ENCODE measurements around the gene APLF. TPM values are rescaled to one million over a fixed set of nuclear protein-coding genes. Genes with fewer than 3 reads are reported as not detected.
"Not testable (repeated sequence)": the region's sequence is repeated elsewhere in the genome, so short reads cannot be mapped to it uniquely, and the experiment has no call there.

APLF gene
- total RNA-seq, 1 donor from 2014 or later, result 6.4 TPM

DNA sequence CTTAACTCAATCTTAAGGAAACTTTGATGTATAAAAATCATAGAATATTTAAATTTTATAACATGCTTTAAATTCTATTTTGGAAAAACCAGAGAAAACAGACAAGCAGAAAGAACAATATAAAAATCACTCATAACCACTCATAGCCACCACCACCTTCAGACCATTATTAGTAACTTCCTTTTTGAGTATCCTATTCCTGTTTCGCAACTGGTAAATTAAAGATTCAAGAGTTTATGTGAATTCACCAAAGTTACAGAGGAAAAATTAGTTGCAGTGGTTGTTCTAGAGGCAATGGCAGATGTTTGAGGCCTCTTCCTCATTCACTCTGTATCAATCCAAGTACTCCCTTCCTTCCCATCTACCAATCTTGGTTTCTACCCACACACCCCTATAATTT is 126.7 kb downstream of the APLF start:
- TF ChIP-seq, protein P1, sequence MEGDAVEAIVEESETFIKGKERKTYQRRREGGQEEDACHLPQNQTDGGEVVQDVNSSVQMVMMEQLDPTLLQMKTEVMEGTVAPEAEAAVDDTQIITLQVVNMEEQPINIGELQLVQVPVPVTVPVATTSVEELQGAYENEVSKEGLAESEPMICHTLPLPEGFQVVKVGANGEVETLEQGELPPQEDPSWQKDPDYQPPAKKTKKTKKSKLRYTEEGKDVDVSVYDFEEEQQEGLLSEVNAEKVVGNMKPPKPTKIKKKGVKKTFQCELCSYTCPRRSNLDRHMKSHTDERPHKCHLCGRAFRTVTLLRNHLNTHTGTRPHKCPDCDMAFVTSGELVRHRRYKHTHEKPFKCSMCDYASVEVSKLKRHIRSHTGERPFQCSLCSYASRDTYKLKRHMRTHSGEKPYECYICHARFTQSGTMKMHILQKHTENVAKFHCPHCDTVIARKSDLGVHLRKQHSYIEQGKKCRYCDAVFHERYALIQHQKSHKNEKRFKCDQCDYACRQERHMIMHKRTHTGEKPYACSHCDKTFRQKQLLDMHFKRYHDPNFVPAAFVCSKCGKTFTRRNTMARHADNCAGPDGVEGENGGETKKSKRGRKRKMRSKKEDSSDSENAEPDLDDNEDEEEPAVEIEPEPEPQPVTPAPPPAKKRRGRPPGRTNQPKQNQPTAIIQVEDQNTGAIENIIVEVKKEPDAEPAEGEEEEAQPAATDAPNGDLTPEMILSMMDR (IDR thresholded peaks at IDR 0.05), result no peak
- Mint-ChIP-seq H3K36me3 (ENCODE audit: low read depth) (no peaks in the 10 kb centered on the region), H3K9me3 (no peaks in the 10 kb centered on the region), H3K4me3 (no peak overlapping the region), H3K27ac (no peak overlapping the region), H3K4me1 (peaks cover 12% of the 10 kb centered on the region), H3K27me3 (peaks cover 4% of the 10 kb centered on the region)
- DNase-seq, result no peak
- CTCF ChIA-PET, result interaction anchor here (1.5 to 4.4 kb wide), 7 partner anchors 107 to 331 kb away, joined by 7 to 32 read pairs (median 10); partner anchors contain the start of genes APLF and FBXO48
- ATAC-seq (ENCODE audit: low read depth), result no peak
- POLR2A ChIA-PET, result no interaction called here
- intact Hi-C loops (cut with micrococcal nuclease), result loop anchor here (2.0 to 10.0 kb wide), 3 partner anchors 71 to 331 kb away; no protein-coding TSS in a partner anchor

DNA sequence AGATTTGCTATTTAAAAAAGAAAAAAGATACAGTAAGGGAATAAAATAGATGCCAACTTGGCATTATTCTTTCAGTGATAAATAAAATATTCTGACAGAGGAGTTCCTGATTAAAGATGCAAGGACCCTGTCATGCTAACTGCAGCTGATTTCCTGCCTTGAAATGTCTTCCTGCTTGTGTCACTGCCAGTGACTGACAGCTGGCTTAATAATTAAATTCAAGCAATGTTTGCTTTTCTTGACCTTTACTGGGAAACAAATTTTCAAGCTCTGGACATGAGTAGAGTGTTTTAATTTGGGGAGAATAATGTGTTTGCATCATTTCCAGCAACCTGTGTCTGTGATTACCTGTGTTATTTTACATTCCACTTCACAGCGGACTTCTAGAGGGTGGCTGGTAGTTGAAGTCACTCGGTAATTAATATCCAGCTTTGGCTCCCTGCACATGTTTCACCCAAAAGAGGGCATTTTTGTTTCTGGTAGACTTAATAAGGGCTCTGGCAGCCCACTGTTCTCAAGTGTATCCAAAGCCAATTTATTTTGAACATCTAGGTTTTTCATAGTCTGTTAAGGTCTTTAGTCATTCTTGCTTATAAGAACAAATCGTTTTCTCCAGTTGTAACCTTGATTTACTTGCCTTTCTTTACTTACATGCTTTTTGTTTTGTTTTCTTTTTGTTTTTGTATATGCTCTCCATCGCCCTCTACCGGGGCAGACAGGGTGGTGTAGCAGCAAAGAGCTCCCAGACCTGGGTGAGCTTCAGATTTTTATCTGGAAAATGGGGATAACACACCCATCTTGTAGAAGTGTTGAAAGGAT is 127.5 kb downstream of the APLF start:
- ChIA-PET POLR2A (no interaction called here), CTCF (interaction anchor here (0.6 to 4.4 kb wide), 25 partner anchors 8 to 333 kb away, joined by 3 to 32 read pairs (median 4); partner anchors contain the start of genes APLF and FBXO48)
- DNase-seq, result peak; percentile 21
- ATAC-seq (ENCODE audit: low read depth), result peak; percentile 52
- peaks cover 5% of the 10 kb centered on the region for H3K27me3 Mint-ChIP-seq
- peaks cover 2% of the 10 kb centered on the region for H3K36me3 Mint-ChIP-seq (ENCODE audit: low read depth)
- no peak overlapping the region for H3K27ac Mint-ChIP-seq
- peaks cover 12% of the 10 kb centered on the region for H3K4me1 Mint-ChIP-seq
- intact Hi-C loops (cut with micrococcal nuclease), result loop anchor here (1.0 to 10.0 kb wide), 4 partner anchors 70 to 330 kb away; no protein-coding TSS in a partner anchor
- TF ChIP-seq, protein P1 (IDR thresholded peaks at IDR 0.05), result peak; percentile 64
- peak overlapping the region; percentile 0 for H3K4me3 Mint-ChIP-seq
- H3K9me3 Mint-ChIP-seq, result peaks cover 4% of the 10 kb centered on the region

DNA sequence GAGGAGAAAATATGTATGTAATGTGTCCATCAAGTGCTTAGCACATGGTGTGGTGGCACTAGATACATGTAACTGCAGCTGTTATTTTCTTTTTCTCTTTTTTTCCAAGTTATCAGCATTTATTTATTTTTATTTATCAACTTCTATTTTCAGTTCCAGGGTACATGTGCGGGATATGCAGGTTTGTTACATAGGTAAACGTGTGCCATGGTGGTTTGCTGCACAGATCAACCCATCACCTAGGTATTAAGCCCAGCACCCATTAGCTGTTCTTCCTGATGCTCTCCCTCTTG is 128.1 kb downstream of the APLF start:
- H3K4me3 Mint-ChIP-seq; DNase-seq; ATAC-seq (ENCODE audit: low read depth); H3K36me3 Mint-ChIP-seq (ENCODE audit: low read depth); H3K27me3 Mint-ChIP-seq; POLR2A ChIA-PET; H3K9me3 Mint-ChIP-seq; H3K27ac Mint-ChIP-seq: not testable (repeated sequence)
- intact Hi-C loops (cut with micrococcal nuclease), result loop anchor here (1.0 to 10.0 kb wide), 4 partner anchors 69 to 329 kb away; no protein-coding TSS in a partner anchor
- H3K4me1 Mint-ChIP-seq, result peaks cover 12% of the 10 kb centered on the region
- CTCF ChIA-PET, result interaction anchor here (0.6 to 4.4 kb wide), 25 partner anchors 9 to 333 kb away, joined by 3 to 32 read pairs (median 4); partner anchors contain the start of genes APLF and FBXO48

GRCh38 chr2:68600495-68600894 is 133.1 kb downstream of the APLF start:
- H3K27me3 Mint-ChIP-seq; CTCF ChIA-PET; ATAC-seq (ENCODE audit: low read depth); DNase-seq; H3K27ac Mint-ChIP-seq; intact Hi-C loops (cut with micrococcal nuclease); H3K4me1 Mint-ChIP-seq; H3K36me3 Mint-ChIP-seq (ENCODE audit: low read depth); H3K4me3 Mint-ChIP-seq; POLR2A ChIA-PET: not testable (repeated sequence)
- peaks cover 16% of the 10 kb centered on the region for H3K9me3 Mint-ChIP-seq

DNA sequence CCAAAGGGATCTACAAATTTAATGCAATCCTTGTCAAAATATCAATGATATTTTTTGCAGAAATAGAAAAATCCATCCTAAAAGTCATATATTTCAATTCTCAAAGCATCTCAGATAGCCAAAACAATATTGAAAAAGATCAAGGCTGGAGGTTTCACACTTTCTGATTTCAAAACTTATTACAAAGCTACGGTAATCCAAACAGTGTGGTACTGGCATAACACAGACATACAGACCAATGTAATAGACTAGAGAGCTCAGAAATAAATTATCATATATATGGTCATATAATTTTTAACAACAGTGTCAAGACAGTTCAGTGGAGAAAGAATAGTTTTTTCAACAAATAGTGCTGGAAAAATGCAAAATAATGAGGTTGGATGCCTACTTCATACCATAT is 135.7 kb downstream of the APLF start:
- DNase-seq, result no peak
- TF ChIP-seq, protein P1 (IDR thresholded peaks at IDR 0.05), result no peak
- ATAC-seq (ENCODE audit: low read depth), result no peak
- peaks cover 16% of the 10 kb centered on the region for H3K9me3 Mint-ChIP-seq
- POLR2A ChIA-PET, result no interaction called here
- intact Hi-C loops (cut with micrococcal nuclease), result no loop called here
- no peaks in the 10 kb centered on the region for H3K4me1 Mint-ChIP-seq
- peaks cover 2% of the 10 kb centered on the region for H3K36me3 Mint-ChIP-seq (ENCODE audit: low read depth)
- H3K27ac Mint-ChIP-seq, result no peak overlapping the region
- peaks cover 4% of the 10 kb centered on the region for H3K27me3 Mint-ChIP-seq
- H3K4me3 Mint-ChIP-seq, result no peak overlapping the region
- CTCF ChIA-PET, result no interaction called here

- Mint-ChIP-seq H3K27me3 (peaks cover 4% of the 10 kb centered on the region), H3K27ac (no peak overlapping the region), H3K36me3 (ENCODE audit: low read depth) (peaks cover 2% of the 10 kb centered on the region), H3K4me1 (no peaks in the 10 kb centered on the region), H3K4me3 (no peak overlapping the region), H3K9me3 (peaks cover 16% of the 10 kb centered on the region)
- ChIA-PET POLR2A (no interaction called here), CTCF (interaction anchor here (1.0 kb wide), 1 partner anchor 9 kb away, joined by 3 read pairs; no protein-coding TSS in a partner anchor)
- DNase-seq (no peak), ATAC-seq (ENCODE audit: low read depth) (no peak)
- TF ChIP-seq, protein P1 (IDR thresholded peaks at IDR 0.05), result no peak
- intact Hi-C loops (cut with micrococcal nuclease), result no loop called here
Observed at GRCh38 chr2:68604077-68604476, 136.7 kb downstream of the APLF start.
